ENCODE results near the gene DDX3X. TPM values are rescaled to one million over a fixed set of nuclear protein-coding genes. Genes with fewer than 3 reads are reported as not detected.

Gene DDX3X
- total RNA-seq, 1 experiment from 2014 or later = 266 TPM

GRCh38 chrX:41350150-41350975 lies 16.4 kb downstream of the DDX3X start:
- TF ChIP-seq TCF7L2 (IDR thresholded peaks at IDR 0.05; ENCODE audit: low read depth, low read length) (no peak), CTCF (IDR thresholded peaks at IDR 0.05) (no peak)
- peak; percentile 44; the same call in 1 of the 2 replicates for ATAC-seq
- no peaks in the 10 kb centered on the region; the same call in 1 of the 2 replicates for H3K4me1 ChIP-seq (ENCODE audit: control insufficient read depth, insufficient read depth, low read length)
- DNase-seq (ENCODE audit: low read depth, low spot score) = no peak
- ChIA-PET POLR2A (no interaction called here), CTCF (no interaction called here)
- no peaks in the 10 kb centered on the region for H3K9me3 ChIP-seq (ENCODE audit: control insufficient read depth, insufficient read depth, low read depth, low read length)
- in situ Hi-C loops (cut with HindIII; ENCODE audit: low pct_unique_long_range_greater_than_20kb, low sequenced_read_pairs) = no loop called here
- H3K27me3 ChIP-seq (ENCODE audit: control insufficient read depth, insufficient read depth, low read length) = no peaks in the 10 kb centered on the region
- H3K36me3 ChIP-seq (ENCODE audit: control insufficient read depth, insufficient read depth, low read length) = peaks cover 18% of the 10 kb centered on the region; the same call in 1 of the 2 replicates
- no TSS peak for BruUV-seq (replicated peaks)
- intact Hi-C loops (cut with micrococcal nuclease; ENCODE audit: unreplicated experiment) = no loop called here
- H3K27ac ChIP-seq (ENCODE audit: low read length) = no peak overlapping the region
- no peak overlapping the region for H3K4me3 ChIP-seq (ENCODE audit: low read depth in 2 of 2, low read length in 2 of 2)

- H3K4me1 ChIP-seq (ENCODE audit: control insufficient read depth, insufficient read depth, low read length) = no peaks in the 10 kb centered on the region; the same call in 1 of the 2 replicates
- no peak for TF ChIP-seq REST (IDR thresholded peaks at IDR 0.05; ENCODE audit: insufficient read depth in 1 of 2, low read depth in 2 of 2, low read length in 1 of 2)
- no peak for TF ChIP-seq CTCF (IDR thresholded peaks at IDR 0.05)
- no peak for TF ChIP-seq SIN3A (IDR thresholded peaks at IDR 0.05; ENCODE audit: borderline replicate concordance, insufficient read depth, low read depth, low read length)
- TF ChIP-seq POLR2AphosphoS5 (IDR thresholded peaks at IDR 0.05; ENCODE audit: low read depth, low read length) = peak; percentile 64; the same call in 1 of the 2 replicates
- TF ChIP-seq TCF7L2 (IDR thresholded peaks at IDR 0.05; ENCODE audit: low read depth, low read length) = no peak
- H3K27ac ChIP-seq (ENCODE audit: low read length) = no peak overlapping the region
- no peak for DNase-seq (ENCODE audit: low read depth, low spot score)
- no peaks in the 10 kb centered on the region for H3K27me3 ChIP-seq (ENCODE audit: control insufficient read depth, insufficient read depth, low read length)
- intact Hi-C loops (cut with micrococcal nuclease; ENCODE audit: unreplicated experiment) (no loop called here), in situ Hi-C loops (cut with HindIII; ENCODE audit: low pct_unique_long_range_greater_than_20kb, low sequenced_read_pairs) (no loop called here)
- no TSS peak for BruUV-seq (replicated peaks)
- CTCF ChIA-PET = no interaction called here
- H3K9me3 ChIP-seq (ENCODE audit: control insufficient read depth, insufficient read depth, low read depth, low read length) = no peaks in the 10 kb centered on the region
- H3K4me3 ChIP-seq (ENCODE audit: low read depth in 2 of 2, low read length in 2 of 2) = no peak overlapping the region
- ATAC-seq = peak; percentile 59
- peaks cover 11% of the 10 kb centered on the region; the same call in 1 of the 2 replicates for H3K36me3 ChIP-seq (ENCODE audit: control insufficient read depth, insufficient read depth, low read length)
- POLR2A ChIA-PET = no interaction called here
Measured at GRCh38 chrX:41350976-41351569, 17.1 kb downstream of the DDX3X start.

Data from Panc1 (cell line).